Lower lobe of right lung (tissue), 2 donors: ENCODE results near the gene SRL. TPM values are rescaled to one million over a fixed set of nuclear protein-coding genes. Genes with fewer than 3 reads are reported as not detected.
"Not testable (repeated sequence)": the region's sequence is repeated elsewhere in the genome, so short reads cannot be mapped to it uniquely, and the experiment has no call there.

Experiments
- ATAC-seq, 2 donors: fragments of 200-7000 bp; cut with Tn5 transposase; one replicate each; pipeline ENCODE4 v1.9.1; 2020 to 2022; ENCODE audit warnings: mild to moderate bottlenecking in 2 of 2, moderate library complexity in 2 of 2
- DNase-seq: peaks from one replicate; pipeline ENCODE4 v3.0.0-alpha.2; 2020
- H3K27ac ChIP-seq: fragments of 200-600 bp; one replicate; pipeline ENCODE4 v1.8.0; 2022
- H3K27me3 ChIP-seq: fragments of 200-600 bp; one replicate; pipeline ENCODE4 v1.8.0; 2022; ENCODE audit warnings: low read depth
- H3K36me3 ChIP-seq: fragments of 200-600 bp; one replicate; pipeline ENCODE4 v1.8.0; 2022; ENCODE audit warnings: mild to moderate bottlenecking
- H3K4me1 ChIP-seq: fragments of 200-600 bp; one replicate; pipeline ENCODE4 v1.8.0; 2022
- H3K4me3 ChIP-seq: fragments of 200-600 bp; one replicate; pipeline ENCODE4 v1.8.0; 2022; ENCODE audit warnings: mild to moderate bottlenecking
- H3K9me3 ChIP-seq: fragments of 200-600 bp; one replicate; pipeline ENCODE4 v1.8.0; 2022
- CTCF ChIP-seq: fragments of 200-600 bp; IDR thresholded peaks from one replicate; pipeline ENCODE4 v1.8.0; 2022; ENCODE audit warnings: antibody characterized with exemption, mild to moderate bottlenecking
- intact Hi-C: fragments of 100-400 bp; cut with DNase I; formaldehyde crosslinking; loops from one replicate; pipeline ENCODE4 v1.11.0; 2022
- total RNA-seq: library from RNA; stranded (reverse); fragmentation: NEBNext Ultra II Directional; extraction: Animal tissue kit (Norgen Biotek cat#: 25700); gene quantifications from one replicate; pipeline ENCODE4 v1.2.1, GENCODE V29; 2021
- donor health status: DM: no; HTN: yes; CAD: no; lungs with severe emphysema.

Gene SRL
- total RNA-seq, 1 donor from 2014 or later = 1.4 TPM

GRCh38 chr16:4260360-4260759 lies 18.5 kb upstream of the SRL start:
- Histone ChIP-seq H3K9me3 (no peaks in the 10 kb centered on the region), H3K27me3 (no peaks in the 10 kb centered on the region), H3K4me1 (peaks cover 10% of the 10 kb centered on the region), H3K4me3 (peak overlapping the region; percentile 1), H3K27ac (no peak overlapping the region), H3K36me3 (peaks cover 32% of the 10 kb centered on the region)
- intact Hi-C loops = no loop called here
- ATAC-seq = peak; percentile 79 to 85
- TF ChIP-seq CTCF = no peak
- DNase-seq = peak; percentile 88

- Histone ChIP-seq H3K27me3 (no peaks in the 10 kb centered on the region), H3K36me3 (peaks cover 32% of the 10 kb centered on the region), H3K27ac (no peak overlapping the region), H3K4me3 (no peak overlapping the region), H3K4me1 (peaks cover 8% of the 10 kb centered on the region), H3K9me3 (no peaks in the 10 kb centered on the region)
- TF ChIP-seq CTCF = no peak
- intact Hi-C loops = no loop called here
- DNase-seq = no peak
- ATAC-seq = no peak
Measured at GRCh38 chr16:4257646-4258556, 16.0 kb upstream of the SRL start.

- peak overlapping the region; percentile 68 for H3K4me3 ChIP-seq
- intact Hi-C loops = no loop called here
- no peak for TF ChIP-seq CTCF
- H3K9me3 ChIP-seq = no peaks in the 10 kb centered on the region
- H3K27me3 ChIP-seq = no peaks in the 10 kb centered on the region
- peaks cover 16% of the 10 kb centered on the region for H3K4me1 ChIP-seq
- peak; percentile 98 to 99 for ATAC-seq
- DNase-seq = peak; percentile 100
- H3K27ac ChIP-seq = peak overlapping the region; percentile 97
- H3K36me3 ChIP-seq = peaks cover 12% of the 10 kb centered on the region
Measured at GRCh38 chr16:4253394-4254150, 11.7 kb upstream of the SRL start.

- H3K9me3 ChIP-seq, H3K36me3 ChIP-seq, H3K27me3 ChIP-seq, ATAC-seq, DNase-seq, intact Hi-C loops: not testable (repeated sequence)
- peak overlapping the region; percentile 97 for H3K27ac ChIP-seq
- peak overlapping the region; percentile 68 for H3K4me3 ChIP-seq
- peaks cover 16% of the 10 kb centered on the region for H3K4me1 ChIP-seq
Measured at GRCh38 chr16:4253012-4253393, 11.1 kb upstream of the SRL start.

GRCh38 chr16:4249530-4250308 lies 7.8 kb upstream of the SRL start:
- no peak for DNase-seq
- no peak for TF ChIP-seq CTCF
- H3K4me3 ChIP-seq = no peak overlapping the region
- H3K9me3 ChIP-seq = no peaks in the 10 kb centered on the region
- H3K36me3 ChIP-seq = no peaks in the 10 kb centered on the region
- intact Hi-C loops = no loop called here
- H3K4me1 ChIP-seq = peaks cover 16% of the 10 kb centered on the region
- ATAC-seq = no peak
- H3K27me3 ChIP-seq = no peaks in the 10 kb centered on the region
- no peak overlapping the region for H3K27ac ChIP-seq
